Activated effector memory CD4-positive, alpha-beta T cell treated with Interleukin-2 at 50 U/mL for 16 hours (primary cell): ENCODE results near the gene PRKACB.
"Not testable (repeated sequence)": the region's sequence is repeated elsewhere in the genome, so short reads cannot be mapped to it uniquely, and the experiment has no call there.

Experiments used
- DNase-seq: peaks from one replicate; pipeline ENCODE4 v3.0.0-alpha.2; 2020

The PRKACB gene

DNA sequence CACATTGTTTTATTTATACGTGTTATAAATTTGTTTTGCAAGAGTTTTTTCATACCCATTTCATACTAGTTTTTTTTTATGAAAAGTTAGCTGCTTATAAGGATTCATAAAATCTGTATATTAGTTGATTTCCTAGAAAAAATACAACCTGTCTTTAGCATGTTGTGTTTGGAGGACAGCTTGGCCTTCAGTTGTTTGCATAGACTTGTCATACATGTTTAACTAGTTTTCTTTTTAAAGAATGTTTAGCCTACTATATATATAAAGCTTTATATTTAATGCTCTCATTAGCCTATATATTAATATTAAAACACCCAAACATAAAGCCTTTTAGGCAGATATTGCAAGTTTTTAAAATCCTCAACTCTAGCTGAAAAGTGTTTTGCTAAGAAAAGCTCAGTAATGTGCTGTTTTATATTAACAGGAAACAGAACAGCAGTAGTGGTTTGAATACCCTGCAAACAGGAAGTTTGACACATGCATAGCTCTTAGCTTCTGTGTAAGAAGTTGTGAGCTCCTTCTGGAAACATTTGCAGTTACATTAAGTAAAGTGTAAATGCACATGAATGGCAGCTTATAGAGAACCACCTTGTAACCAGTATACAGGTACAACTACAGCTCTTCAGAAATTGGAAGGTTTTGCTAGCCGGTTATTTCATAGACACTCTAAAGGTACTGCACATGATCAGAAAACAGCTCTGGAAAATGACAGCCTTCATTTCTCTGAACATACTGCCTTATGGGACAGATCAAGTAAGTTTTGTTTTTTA lies at the start of gene PRKACB:
Gene PRKACB, plus strand, starts transcription at position 476 of the 770 bp plus-strand sequence. Its CDS starts 91 bp downstream, at position 567.
- no peak for DNase-seq

DNA sequence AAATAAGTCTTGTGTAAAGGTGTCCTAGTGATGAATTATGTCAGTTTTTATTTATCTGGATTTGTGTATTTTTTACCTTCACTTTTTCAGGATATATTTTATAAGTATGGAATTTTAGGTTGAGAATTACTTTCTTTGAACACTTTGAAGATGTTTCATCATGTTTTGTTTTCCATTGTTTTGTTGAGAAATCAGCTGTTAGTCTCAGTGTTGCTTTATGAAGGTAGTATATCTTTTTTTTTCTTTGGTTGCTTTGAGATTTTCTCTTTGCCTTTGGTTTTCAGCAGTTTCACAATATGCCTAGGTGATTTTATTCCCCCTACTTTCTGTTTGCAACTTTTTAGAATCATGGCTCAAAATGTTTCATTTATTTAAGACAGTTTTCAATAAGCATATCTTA lies 48.8 kb upstream of the PRKACB start:
- DNase-seq = no peak

GRCh38 chr1:84096176-84096575 lies 47.9 kb upstream of the PRKACB start:
- DNase-seq = no peak

DNA sequence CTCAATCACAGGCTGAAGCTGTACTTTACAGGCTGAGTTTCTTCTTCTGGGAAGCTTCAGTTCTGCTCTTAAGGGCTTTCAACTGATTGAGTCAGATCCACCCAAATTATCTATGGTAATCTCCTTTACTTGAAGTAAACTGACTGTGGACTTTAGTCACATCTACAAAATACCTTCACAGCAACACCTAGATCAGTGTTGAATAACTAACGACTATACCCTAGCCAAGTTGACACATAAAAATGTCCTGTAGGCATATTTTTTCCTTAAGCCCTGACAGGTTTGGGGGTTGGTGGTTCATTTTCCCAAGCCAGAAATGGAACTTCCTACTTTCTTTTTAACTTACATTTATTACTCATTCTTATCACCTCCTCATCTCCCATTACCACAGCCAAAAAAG lies 42.9 kb upstream of the PRKACB start:
- DNase-seq = no peak

GRCh38 chr1:84103197-84103992 lies 40.7 kb upstream of the PRKACB start:
- DNase-seq = no peak

DNA sequence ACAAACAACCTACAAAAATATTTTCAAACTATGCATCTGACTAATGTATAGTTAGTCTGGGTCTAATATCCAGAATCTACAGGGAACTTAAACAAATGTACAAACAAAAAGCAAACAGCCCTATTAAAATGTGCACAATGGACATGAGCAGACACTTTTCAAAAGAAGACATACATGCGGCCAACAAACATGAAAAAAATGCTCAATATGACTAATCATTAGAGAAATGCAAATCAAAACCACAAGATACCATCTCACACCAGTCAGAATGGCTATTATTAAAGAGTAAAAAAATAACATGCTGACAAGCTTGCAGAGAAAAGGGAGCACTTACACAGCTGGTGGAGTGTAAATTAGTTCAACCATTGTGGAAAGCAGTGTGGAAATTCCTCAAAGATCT lies 36.5 kb upstream of the PRKACB start:
- DNase-seq = not testable (repeated sequence)

DNA sequence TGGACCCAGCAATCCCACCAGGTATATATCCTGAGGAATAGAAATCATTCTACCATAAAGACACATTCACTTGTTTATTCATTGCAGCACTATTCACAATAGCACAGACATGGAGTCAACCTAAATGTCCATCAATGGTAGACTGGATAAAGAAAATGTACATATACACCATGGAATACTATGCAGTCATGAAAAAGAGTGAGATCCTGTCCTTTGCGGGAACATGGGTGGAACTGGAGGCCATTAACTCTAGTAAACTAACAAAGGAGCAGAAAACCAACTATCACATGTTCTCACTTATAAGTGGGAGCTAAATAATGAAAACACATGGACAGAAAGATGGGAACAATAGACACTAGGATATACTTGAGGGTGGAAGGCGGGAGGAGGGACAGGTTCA lies 36.1 kb upstream of the PRKACB start:
- DNase-seq = no peak

DNA sequence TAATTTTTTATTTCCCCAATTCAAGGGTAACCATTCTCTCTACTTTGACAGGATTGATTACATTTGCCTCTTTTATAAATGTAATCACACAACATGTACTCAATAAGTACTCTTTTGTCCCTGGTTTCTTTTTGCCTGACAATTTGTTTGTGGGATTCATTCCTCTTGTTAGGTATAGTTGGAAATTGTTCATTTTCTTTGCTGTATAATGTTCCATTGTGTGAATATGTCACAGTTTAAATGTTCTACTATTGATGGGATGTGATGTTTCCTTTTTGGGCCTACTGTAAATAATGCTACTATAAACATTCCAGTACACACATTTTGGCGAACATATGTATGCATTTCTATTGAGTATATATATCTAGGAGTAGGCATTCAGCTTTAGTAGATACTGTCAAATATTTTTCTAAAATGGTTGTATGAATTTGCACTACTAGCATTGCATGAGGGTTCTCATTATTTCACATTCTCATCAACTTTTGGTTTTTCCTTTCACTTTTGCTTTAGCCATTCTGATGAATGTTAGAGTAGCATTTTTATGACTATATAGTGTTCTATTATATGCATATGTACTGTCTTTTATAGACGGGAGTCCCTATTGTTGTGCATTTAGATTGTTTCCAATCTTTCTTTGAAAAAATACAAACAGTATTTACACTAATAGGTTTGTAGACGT lies 35.0 kb upstream of the PRKACB start:
- DNase-seq = no peak

DNA sequence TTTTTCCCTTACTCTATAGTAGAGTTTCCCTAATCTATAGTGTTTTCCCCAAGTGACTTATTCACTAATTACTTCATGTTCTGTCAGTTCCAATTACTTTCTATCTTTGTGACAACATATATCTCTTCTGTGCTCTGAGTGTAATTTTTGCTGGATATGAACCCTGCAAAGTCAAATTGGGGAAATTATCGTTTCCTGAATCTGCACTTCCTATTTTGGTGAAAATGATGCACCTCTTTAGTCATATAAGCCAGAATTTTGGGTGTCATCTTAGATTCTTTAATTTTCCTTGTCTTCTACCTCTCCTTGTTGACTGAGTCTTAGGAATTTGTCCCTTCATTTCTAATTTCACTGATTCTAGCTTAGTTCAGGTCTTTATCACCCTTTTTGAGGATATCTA lies 33.4 kb upstream of the PRKACB start:
- no peak for DNase-seq

GRCh38 chr1:84116558-84116957 lies 27.5 kb upstream of the PRKACB start:
- no peak for DNase-seq

DNA sequence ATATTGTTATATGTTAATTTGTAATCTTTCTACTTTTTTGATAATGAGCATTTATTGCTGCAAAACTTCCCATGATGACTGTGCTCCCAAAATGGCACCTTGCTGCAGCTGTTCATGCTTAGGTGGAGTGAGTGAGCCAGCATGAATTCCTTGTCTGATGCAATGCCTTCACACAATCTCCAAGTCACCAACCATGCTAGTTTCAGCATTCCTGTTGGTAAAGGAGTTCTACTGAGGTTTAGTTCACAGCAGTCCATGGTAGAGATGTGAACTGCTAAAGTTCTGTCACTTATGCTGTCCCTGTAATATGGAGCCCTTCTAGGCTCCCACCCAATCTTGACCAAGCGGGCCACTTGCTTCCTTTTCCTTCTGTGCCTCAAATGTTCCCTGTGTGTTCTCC lies 26.2 kb upstream of the PRKACB start:
- DNase-seq = no peak

DNA sequence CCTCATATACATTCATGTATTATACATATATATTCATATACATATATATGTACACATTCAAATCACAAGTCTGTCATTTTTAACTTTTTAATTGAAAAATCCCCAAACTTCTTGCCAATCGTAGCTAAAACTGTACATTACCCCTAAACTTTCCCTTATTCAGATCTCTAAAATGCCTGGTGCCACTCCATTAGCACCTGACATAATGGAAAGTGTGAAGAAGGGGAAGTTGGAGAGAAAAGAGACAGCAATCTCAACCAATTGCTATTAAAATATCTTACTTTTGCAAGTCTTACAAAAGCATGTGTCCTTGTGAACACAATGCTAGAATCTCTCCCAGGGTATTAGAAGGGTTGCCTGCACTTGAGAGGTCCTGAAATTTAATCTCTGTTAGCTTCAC lies 22.7 kb upstream of the PRKACB start:
- DNase-seq = no peak

- DNase-seq = no peak
Measured at GRCh38 chr1:84122780-84123382, 21.2 kb upstream of the PRKACB start.

- no peak for DNase-seq
Measured at GRCh38 chr1:84133479-84133878, 10.6 kb upstream of the PRKACB start.

DNA sequence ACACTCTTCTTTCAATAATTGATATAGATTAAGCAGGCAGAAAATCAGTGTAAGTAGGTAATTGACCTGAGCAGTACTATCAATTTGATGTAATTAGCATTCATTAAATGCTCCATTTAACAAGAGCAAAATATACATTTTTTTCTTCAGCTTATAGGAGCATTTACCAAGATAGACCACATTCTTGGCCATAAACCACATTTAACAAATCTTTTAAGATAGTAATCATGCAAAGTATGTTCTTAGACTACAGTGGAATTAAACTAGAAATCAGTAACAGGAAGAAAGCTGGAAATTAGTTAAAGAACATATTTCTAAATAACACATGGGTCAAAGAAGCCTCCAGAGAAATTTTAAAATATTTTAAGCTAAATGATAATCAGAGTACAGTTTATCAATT lies 8.7 kb upstream of the PRKACB start:
- DNase-seq = no peak

DNA sequence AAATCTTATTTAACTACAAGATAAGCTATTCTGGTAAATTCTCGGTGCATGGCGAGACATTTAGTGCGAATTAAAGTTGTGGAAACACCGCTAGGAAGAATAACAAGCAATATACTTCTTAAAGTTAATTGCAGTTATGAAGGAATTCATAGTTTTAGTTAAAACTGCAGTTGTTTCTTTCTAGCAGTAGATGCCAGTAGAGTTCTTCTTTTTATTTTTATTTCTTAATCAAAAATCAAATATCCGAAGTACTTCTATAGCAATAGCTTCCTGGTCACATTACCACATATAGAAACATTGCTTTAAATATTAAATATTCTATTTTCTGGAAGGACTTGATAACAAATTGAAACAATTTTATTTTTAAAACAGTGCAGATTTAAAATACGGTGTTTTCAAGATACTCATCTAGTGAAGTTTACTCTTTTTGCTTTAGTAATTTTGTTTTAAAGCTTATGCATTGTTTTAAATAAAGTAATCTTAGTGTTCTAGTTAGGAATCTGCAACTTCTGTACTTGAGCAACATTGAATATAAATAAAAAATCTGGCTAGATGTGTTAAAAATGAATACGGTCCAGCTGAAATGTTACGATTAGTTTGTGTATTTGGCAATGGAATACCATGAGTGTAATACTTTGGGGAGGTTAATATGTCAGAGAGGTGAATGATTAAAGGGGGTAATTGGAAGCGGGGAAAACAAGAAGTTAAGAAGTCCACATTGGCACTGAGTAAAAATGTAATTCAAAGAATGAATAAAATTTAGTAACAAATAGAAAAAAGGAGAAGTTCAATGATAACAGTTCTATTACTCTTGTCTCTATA lies 2.7 kb upstream of the PRKACB start:
- DNase-seq = no peak

- DNase-seq = no peak
Measured at GRCh38 chr1:84145068-84145467, 997 bp downstream of the PRKACB start.

DNA sequence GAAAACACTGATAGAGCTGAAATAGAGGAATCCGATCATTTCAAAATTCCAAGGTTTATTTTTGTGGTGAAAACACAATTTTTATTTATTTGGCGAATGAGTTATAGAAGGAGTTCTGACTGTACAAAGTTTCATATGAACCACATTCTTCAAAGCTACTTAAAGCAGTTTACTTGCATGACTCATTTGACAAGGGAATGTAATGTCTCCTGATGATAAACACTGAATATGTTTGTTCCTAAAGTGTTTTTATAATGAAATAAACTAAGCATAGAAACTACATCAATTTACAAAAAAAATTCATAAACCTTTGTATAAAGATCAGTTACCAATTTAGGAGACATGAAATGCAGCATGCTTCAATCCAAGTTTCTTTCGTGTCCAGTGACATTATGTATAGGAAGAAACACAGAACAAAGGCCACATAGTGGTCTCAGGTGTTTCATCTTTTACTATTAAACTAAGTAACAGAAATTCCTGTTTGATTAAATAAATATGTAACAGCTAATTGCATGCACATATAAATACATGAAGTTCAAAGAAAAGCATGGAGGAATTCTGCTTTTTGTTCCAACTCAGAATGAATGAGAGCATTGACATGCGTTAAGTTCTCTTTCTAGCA lies 2.5 kb downstream of the PRKACB start:
- DNase-seq = no peak

DNA sequence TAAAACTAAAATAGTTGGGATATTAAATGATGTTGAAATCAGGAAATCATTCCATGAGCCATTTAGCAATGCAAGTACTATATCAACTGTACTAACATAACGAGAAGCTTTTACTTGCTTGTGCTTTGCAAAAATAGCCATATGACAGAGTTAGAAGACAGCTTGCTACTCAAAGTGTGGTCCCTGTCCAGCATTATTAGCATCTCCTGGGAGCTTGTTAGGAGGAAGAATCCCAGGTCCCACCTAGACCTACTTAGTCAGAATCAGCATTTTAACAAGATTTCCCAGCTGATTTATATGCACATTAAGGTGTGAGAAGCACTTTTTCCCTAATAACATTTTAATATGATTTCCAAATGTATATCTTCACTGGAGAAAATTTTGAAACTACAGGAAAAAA lies 4.7 kb downstream of the PRKACB start:
- DNase-seq = no peak

- DNase-seq = no peak
Measured at GRCh38 chr1:84152649-84153056, 8.6 kb downstream of the PRKACB start.

DNA sequence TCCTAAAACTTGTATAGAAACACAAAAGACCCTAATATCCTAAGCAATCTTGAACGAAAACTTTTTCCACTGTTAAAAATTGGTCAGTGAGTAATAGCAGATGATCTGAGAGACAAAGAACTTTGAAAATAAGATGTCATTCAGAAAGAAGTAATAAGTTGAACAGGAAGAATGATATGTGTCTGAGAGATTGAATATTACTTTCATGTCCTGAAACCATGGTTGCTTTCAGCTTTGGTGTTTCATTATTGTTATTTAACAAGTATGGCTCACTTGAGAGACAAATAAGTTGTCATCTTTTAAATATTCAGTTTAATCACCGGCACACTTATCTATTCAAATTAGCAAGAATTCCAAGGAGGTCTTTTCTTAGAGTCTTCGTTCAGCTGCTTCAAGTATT lies 11.4 kb downstream of the PRKACB start:
- DNase-seq = no peak

DNA sequence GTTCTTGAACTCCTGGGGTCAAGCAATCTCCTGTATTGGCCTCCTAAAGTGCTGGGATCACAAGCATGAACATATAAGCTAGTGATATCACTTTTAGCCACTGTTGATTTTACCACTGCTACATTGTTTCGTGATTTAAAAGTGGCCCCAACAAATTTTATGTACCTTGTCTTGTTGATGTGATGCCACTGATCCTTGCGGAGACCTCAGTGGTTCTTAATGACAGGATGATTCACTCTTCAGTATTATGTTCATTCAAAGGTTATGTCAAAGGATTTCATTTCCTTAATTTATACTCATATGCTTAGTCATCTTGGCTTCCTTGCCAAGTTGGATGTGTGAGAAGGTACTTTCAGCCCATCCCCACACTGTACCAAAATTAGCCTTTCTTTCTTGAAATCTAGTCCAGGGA lies 12.1 kb downstream of the PRKACB start:
- DNase-seq = no peak
